ENCODE measurements around the gene ARFIP2. TPM values are rescaled to one million over a fixed set of nuclear protein-coding genes. Genes with fewer than 3 reads are reported as not detected.
"Not testable (repeated sequence)": the region's sequence is repeated elsewhere in the genome, so short reads cannot be mapped to it uniquely, and the experiment has no call there.

Gene ARFIP2
- total RNA-seq, 4 donors from 2014 or later: 77.3 to 110 (median 87.2) TPM

GRCh38 chr11:6526411-6527135 lies 45.4 kb upstream of the ARFIP2 start:
- intact Hi-C loops (cut with DNase I; ENCODE audit: low total_unique reads): no loop called here
- in situ Hi-C loops (cut with MboI; ENCODE audit: low pct_ligation_motif_present in 1 of 4, low pct_unique_long_range_greater_than_20kb in 1 of 4, low sequenced_read_pairs in 3 of 4): no loop called here
- Histone ChIP-seq H3K9me3 (no peaks in the 10 kb centered on the region), H3K4me1 (no peaks in the 10 kb centered on the region), H3K4me3 (no peak overlapping the region), H3K27ac (no peak overlapping the region), H3K27me3 (no peaks in the 10 kb centered on the region), H3K36me3 (no peaks in the 10 kb centered on the region)
- TF ChIP-seq POLR2AphosphoS5 (IDR thresholded peaks at IDR 0.05): no peak
- TF ChIP-seq POLR2A (IDR thresholded peaks at IDR 0.05): no peak
- no peak for TF ChIP-seq EP300 (IDR thresholded peaks at IDR 0.05; ENCODE audit: low read depth)
- no peak for TF ChIP-seq CTCF (IDR thresholded peaks at IDR 0.05)
- WGBS, 2 donors (ENCODE audit: low coverage in 1 of 2): 83 to 88% methylated on average over 3 of the region's 3 CpGs
- DNase-seq: no peak

- no peak for TF ChIP-seq POLR2A (IDR thresholded peaks at IDR 0.05)
- no peak for TF ChIP-seq POLR2AphosphoS5 (IDR thresholded peaks at IDR 0.05)
- no peak for TF ChIP-seq EP300 (IDR thresholded peaks at IDR 0.05; ENCODE audit: low read depth)
- TF ChIP-seq CTCF (IDR thresholded peaks at IDR 0.05): no peak
- intact Hi-C loops (cut with DNase I; ENCODE audit: low total_unique reads): no loop called here
- in situ Hi-C loops (cut with MboI; ENCODE audit: low pct_ligation_motif_present in 1 of 4, low pct_unique_long_range_greater_than_20kb in 1 of 4, low sequenced_read_pairs in 3 of 4): no loop called here
- WGBS, 2 donors (ENCODE audit: low coverage in 1 of 2): 0 to 2% methylated on average over 1 of the region's 1 CpG
- Histone ChIP-seq H3K4me1 (no peaks in the 10 kb centered on the region), H3K27me3 (no peaks in the 10 kb centered on the region), H3K36me3 (no peaks in the 10 kb centered on the region), H3K27ac (no peak overlapping the region), H3K4me3 (no peak overlapping the region), H3K9me3 (no peaks in the 10 kb centered on the region)
- no peak for DNase-seq
These were observed 42.1 kb upstream of the ARFIP2 start for GRCh38 chr11:6523253-6523652.

DNA sequence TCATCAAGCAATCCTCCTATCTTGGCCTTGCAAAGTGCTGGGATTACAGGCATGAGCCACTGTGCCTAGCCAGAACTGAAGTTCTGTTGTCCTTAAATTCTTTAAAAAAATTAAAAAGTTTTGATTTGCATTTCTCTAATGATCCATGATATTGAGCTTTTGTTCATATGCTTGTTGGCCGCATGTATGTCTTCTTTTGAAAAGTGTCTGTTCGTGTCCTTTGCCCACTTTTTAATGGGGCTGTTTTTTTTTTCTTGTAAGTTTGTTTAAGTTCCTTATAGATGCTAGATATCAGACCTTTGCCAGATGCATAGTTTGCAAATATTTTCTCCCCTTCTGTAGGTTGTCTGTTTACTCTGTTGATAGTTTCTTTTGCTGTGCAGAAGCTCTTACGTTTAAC lies 40.8 kb upstream of the ARFIP2 start:
- H3K27ac ChIP-seq; in situ Hi-C loops (cut with MboI; ENCODE audit: low pct_ligation_motif_present in 1 of 4, low pct_unique_long_range_greater_than_20kb in 1 of 4, low sequenced_read_pairs in 3 of 4); H3K36me3 ChIP-seq; H3K27me3 ChIP-seq; intact Hi-C loops (cut with DNase I; ENCODE audit: low total_unique reads); H3K9me3 ChIP-seq; DNase-seq; H3K4me1 ChIP-seq; H3K4me3 ChIP-seq: not testable (repeated sequence)
- WGBS, 2 donors (ENCODE audit: low coverage in 1 of 2): 78 to 96% methylated on average over 3 of the region's 3 CpGs

DNA sequence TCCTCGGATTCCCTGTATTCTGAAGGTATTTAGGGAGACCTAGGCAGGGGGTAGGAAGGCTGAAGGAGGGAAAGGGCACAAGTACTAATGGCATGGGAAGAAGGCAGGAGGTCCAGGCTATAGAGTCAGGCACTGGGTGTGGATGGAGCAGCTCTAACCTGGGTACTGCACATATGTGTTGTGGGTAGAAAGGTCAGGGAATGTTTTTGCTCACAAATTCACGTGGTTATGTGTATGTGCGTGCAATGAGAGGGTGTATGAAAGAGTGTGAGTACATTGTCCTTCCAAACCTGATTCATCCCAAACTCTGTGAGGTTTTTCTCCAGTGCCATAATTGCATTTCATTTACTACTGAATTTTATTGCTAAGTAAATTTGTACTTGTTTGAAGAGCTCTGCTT lies 39.1 kb upstream of the ARFIP2 start:
- TF ChIP-seq POLR2A (IDR thresholded peaks at IDR 0.05) (no peak), EP300 (IDR thresholded peaks at IDR 0.05; ENCODE audit: low read depth) (no peak), POLR2AphosphoS5 (IDR thresholded peaks at IDR 0.05) (no peak), CTCF (IDR thresholded peaks at IDR 0.05) (no peak)
- WGBS, 2 donors (ENCODE audit: low coverage in 1 of 2): 40 to 59% methylated on average over 2 to 3 of the region's 3 CpGs
- in situ Hi-C loops (cut with MboI; ENCODE audit: low pct_ligation_motif_present in 1 of 4, low pct_unique_long_range_greater_than_20kb in 1 of 4, low sequenced_read_pairs in 3 of 4): no loop called here

DNA sequence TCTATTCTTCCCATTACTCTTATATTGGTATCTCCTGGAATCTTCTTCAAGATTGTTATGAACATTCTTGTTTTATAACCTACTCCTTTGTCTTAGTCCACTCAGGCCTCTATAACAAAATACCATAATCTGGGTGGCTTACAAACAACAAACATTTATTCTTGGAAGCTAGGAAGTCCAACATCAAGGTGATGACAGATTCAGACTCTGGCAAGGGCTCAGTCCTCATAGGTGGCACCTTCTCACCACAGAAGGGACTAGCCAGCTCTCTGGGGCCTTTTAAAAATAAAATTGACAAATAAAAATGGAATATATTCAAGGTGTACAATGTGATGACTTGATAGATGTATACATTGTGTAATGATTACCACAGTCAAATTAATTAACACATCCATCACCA lies 35.7 kb upstream of the ARFIP2 start:
- H3K9me3 ChIP-seq: no peaks in the 10 kb centered on the region
- intact Hi-C loops (cut with DNase I; ENCODE audit: low total_unique reads) (no loop called here), in situ Hi-C loops (cut with MboI; ENCODE audit: low pct_ligation_motif_present in 1 of 4, low pct_unique_long_range_greater_than_20kb in 1 of 4, low sequenced_read_pairs in 3 of 4) (no loop called here)
- peaks cover 0 to 4% (median 0%) of the 10 kb centered on the region in 4 donors for H3K36me3 ChIP-seq
- H3K4me1 ChIP-seq: no peaks in the 10 kb centered on the region
- TF ChIP-seq POLR2AphosphoS5 (IDR thresholded peaks at IDR 0.05) (no peak), POLR2A (IDR thresholded peaks at IDR 0.05) (no peak), EP300 (IDR thresholded peaks at IDR 0.05; ENCODE audit: low read depth) (no peak), CTCF (IDR thresholded peaks at IDR 0.05) (no peak)
- H3K27me3 ChIP-seq: no peaks in the 10 kb centered on the region
- H3K4me3 ChIP-seq: no peak overlapping the region
- DNase-seq: no peak
- H3K27ac ChIP-seq: no peak overlapping the region

More for the DNA sequence above, 39.1 kb upstream of the ARFIP2 start:
- H3K9me3 ChIP-seq: no peaks in the 10 kb centered on the region
- H3K4me3 ChIP-seq: no peak overlapping the region
- H3K36me3 ChIP-seq: no peaks in the 10 kb centered on the region
- H3K27ac ChIP-seq: no peak overlapping the region
- no peaks in the 10 kb centered on the region for H3K27me3 ChIP-seq
- H3K4me1 ChIP-seq: no peaks in the 10 kb centered on the region
- intact Hi-C loops (cut with DNase I; ENCODE audit: low total_unique reads): no loop called here
- no peak for DNase-seq

All from transverse colon (tissue), 4 donors.